NCI-H2227 (cell line): Measurements from ENCODE around the gene PCP2.

ENCODE experiments used
- DNase-seq: peaks from one replicate; lab custom pipeline; 2025; ENCODE audit not compliant: unreplicated experiment; lab: John Stamatoyannopoulos, UW

The PCP2 gene

GRCh38 chr19:7600721-7601120, 32.8 kb downstream of the PCP2 start:
- DNase-seq, result no peak

- DNase-seq, result no peak
These were observed 35.3 kb downstream of the PCP2 start for GRCh38 chr19:7598180-7598579.

GRCh38 chr19:7597689-7598088, 35.8 kb downstream of the PCP2 start:
- DNase-seq, result no peak

GRCh38 chr19:7596211-7596937, 37.1 kb downstream of the PCP2 start:
- DNase-seq, result no peak

- peak; percentile 86 for DNase-seq
These were observed 37.9 kb downstream of the PCP2 start, which contains the start of gene CAMSAP3 for GRCh38 chr19:7595466-7596133. Gene CAMSAP3 (plus strand): TSS chr19:7595863. CDS start chr19:7596003, 140 bp downstream.

GRCh38 chr19:7590256-7590655, 43.3 kb downstream of the PCP2 start:
- DNase-seq, result no peak

GRCh38 chr19:7589822-7590221, 43.7 kb downstream of the PCP2 start:
- DNase-seq, result no peak

GRCh38 chr19:7582446-7582845, 51.1 kb downstream of the PCP2 start:
- DNase-seq, result no peak
